Stomach (tissue), 4 donors: Measurements from ENCODE around the gene RAD21L1.

ENCODE experiments used
- EP300 ChIP-seq: sonication (generic); formaldehyde crosslinking; IDR thresholded peaks from one replicate; pipeline ENCODE4 v1.6.1; 2017; ENCODE audit warnings: antibody characterized with exemption
- POLR2A ChIP-seq, 4 donors: fragments of 450-650 bp; IDR thresholded peaks; one replicate each; pipeline ENCODE4 v1.6.1; 2016; ENCODE audit warnings: antibody characterized with exemption in 4 of 4, control low read depth in 2 of 4, mild to moderate bottlenecking in 1 of 4, moderate library complexity in 1 of 4
- POLR2AphosphoS5 ChIP-seq, 3 donors: sonication (generic); formaldehyde crosslinking; IDR thresholded peaks; one replicate each; pipeline ENCODE4 v1.6.1; 2016; ENCODE audit warnings: antibody characterized with exemption in 3 of 3
- TF ChIP-seq, protein P1 (sequence below), 7 experiments: fragments of 450-650 bp in 4 of 7; fragments of 200-600 bp in 3 of 7; sonication (generic) in 3 of 7; IDR thresholded peaks; one replicate each; pipeline ENCODE4 v1.5.1; 2016 to 2019; ENCODE audit warnings: antibody characterized with exemption in 7 of 7, control low read depth in 2 of 7, mild to moderate bottlenecking in 1 of 7

DNA sequence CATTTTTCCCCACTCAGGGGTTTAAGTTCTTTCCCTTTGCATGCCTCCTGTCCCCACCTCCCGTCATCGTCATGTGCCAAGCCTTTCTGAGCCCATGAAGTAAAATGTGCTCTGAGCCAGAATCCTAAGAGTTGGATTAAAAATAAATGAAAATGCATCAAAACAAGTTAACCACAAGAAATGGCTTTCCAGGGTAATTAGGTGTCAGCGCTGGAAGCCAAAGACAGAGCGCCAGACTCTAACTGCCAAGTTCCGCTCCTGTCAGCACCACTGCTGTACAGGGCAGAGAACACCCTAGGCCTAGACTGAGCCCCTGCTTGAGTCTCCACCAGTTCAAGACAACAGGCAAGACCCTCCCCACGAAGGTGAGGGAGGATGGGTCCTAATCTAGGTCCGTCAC is 28.0 kb upstream of the RAD21L1 start:
- TF ChIP-seq, protein P1, sequence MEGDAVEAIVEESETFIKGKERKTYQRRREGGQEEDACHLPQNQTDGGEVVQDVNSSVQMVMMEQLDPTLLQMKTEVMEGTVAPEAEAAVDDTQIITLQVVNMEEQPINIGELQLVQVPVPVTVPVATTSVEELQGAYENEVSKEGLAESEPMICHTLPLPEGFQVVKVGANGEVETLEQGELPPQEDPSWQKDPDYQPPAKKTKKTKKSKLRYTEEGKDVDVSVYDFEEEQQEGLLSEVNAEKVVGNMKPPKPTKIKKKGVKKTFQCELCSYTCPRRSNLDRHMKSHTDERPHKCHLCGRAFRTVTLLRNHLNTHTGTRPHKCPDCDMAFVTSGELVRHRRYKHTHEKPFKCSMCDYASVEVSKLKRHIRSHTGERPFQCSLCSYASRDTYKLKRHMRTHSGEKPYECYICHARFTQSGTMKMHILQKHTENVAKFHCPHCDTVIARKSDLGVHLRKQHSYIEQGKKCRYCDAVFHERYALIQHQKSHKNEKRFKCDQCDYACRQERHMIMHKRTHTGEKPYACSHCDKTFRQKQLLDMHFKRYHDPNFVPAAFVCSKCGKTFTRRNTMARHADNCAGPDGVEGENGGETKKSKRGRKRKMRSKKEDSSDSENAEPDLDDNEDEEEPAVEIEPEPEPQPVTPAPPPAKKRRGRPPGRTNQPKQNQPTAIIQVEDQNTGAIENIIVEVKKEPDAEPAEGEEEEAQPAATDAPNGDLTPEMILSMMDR (IDR thresholded peaks at IDR 0.05): no peak
- TF ChIP-seq POLR2A (IDR thresholded peaks at IDR 0.05) (no peak), EP300 (no peak), POLR2AphosphoS5 (IDR thresholded peaks at IDR 0.05) (no peak)
